CD4-positive, alpha-beta T cell treated with Interleukin-6 for 4 hours (primary cell): Measurements from ENCODE around the gene SLC25A38.
"Not testable (repeated sequence)": the region's sequence is repeated elsewhere in the genome, so short reads cannot be mapped to it uniquely, and the experiment has no call there.

Source experiments
- DNase-seq: peaks from one replicate; pipeline ENCODE4 v3.0.0-alpha.2; 2020; ENCODE audit warnings: mixed read lengths

SLC25A38 gene

GRCh38 chr3:39408493-39409372, 25.6 kb downstream of the SLC25A38 start:
- peak; percentile 30 for DNase-seq

- DNase-seq, result no peak
Observed at GRCh38 chr3:39409514-39410136, 26.5 kb downstream of the SLC25A38 start.

GRCh38 chr3:39410893-39411292, 27.7 kb downstream of the SLC25A38 start:
- DNase-seq, result no peak

- DNase-seq, result no peak
Observed at GRCh38 chr3:39412668-39413260, 29.6 kb downstream of the SLC25A38 start.

- DNase-seq, result no peak
Observed at GRCh38 chr3:39413691-39414420, 30.7 kb downstream of the SLC25A38 start.

GRCh38 chr3:39414421-39414907, 31.3 kb downstream of the SLC25A38 start:
- no peak for DNase-seq

- not testable (repeated sequence) for DNase-seq
Observed at GRCh38 chr3:39415302-39415701, 32.1 kb downstream of the SLC25A38 start.

GRCh38 chr3:39415983-39416382, 32.8 kb downstream of the SLC25A38 start:
- DNase-seq, result no peak

- not testable (repeated sequence) for DNase-seq
Observed at GRCh38 chr3:39416998-39417397, 33.8 kb downstream of the SLC25A38 start.

- DNase-seq, result not testable (repeated sequence)
Observed at GRCh38 chr3:39418556-39419225, 35.5 kb downstream of the SLC25A38 start.

- DNase-seq, result no peak
Observed at GRCh38 chr3:39419742-39420315, 36.7 kb downstream of the SLC25A38 start.

- DNase-seq, result no peak
Observed at GRCh38 chr3:39420543-39420942, 37.4 kb downstream of the SLC25A38 start.

GRCh38 chr3:39423436-39423970, 40.3 kb downstream of the SLC25A38 start:
- DNase-seq, result no peak

GRCh38 chr3:39426312-39426711, 43.1 kb downstream of the SLC25A38 start:
- no peak for DNase-seq

GRCh38 chr3:39427506-39427905, 44.3 kb downstream of the SLC25A38 start:
- no peak for DNase-seq

- DNase-seq, result no peak
Observed at GRCh38 chr3:39428745-39429201, 45.6 kb downstream of the SLC25A38 start.

- no peak for DNase-seq
Observed at GRCh38 chr3:39429466-39429865, 46.3 kb downstream of the SLC25A38 start.

- no peak for DNase-seq
Observed at GRCh38 chr3:39432342-39432741, 49.2 kb downstream of the SLC25A38 start.

- no peak for DNase-seq
Observed at GRCh38 chr3:39433642-39434041, 50.5 kb downstream of the SLC25A38 start.

GRCh38 chr3:39434574-39434973, 51.4 kb downstream of the SLC25A38 start:
- no peak for DNase-seq

- no peak for DNase-seq
Observed at GRCh38 chr3:39435006-39435748, 52.0 kb downstream of the SLC25A38 start.
